MM.1S (cell line): ENCODE data around the gene ATE1.

ENCODE experiments used
- DNase-seq: peaks from one replicate; pipeline ENCODE4 v3.0.0-alpha.2; 2015
- H2AFZ ChIP-seq: fragments of 300-600 bp; sonication (generic); 2 replicates; pipeline ENCODE4 v1.6.0; 2016; ENCODE audit warnings: antibody characterized with exemption, low read length
- H3F3A ChIP-seq: fragments of 300-600 bp; sonication (generic); 2 replicates; pipeline ENCODE4 v1.6.1; 2016; ENCODE audit warnings: mild to moderate bottlenecking, antibody characterized with exemption, low read length, moderate library complexity, mixed read lengths; ENCODE audit not compliant: insufficient read depth
- H3K27ac ChIP-seq: fragments of 300-600 bp; sonication (generic); 2 replicates; pipeline ENCODE4 v1.5.1; 2016; ENCODE audit warnings: mild to moderate bottlenecking, low read length
- H3K27me3 ChIP-seq: fragments of 300-600 bp; sonication (generic); replicated peaks from 2 replicates; pipeline ENCODE4 v1.6.0; 2016; ENCODE audit warnings: low read length; ENCODE audit not compliant: insufficient read depth
- H3K36me3 ChIP-seq: fragments of 300-600 bp; sonication (generic); replicated peaks from 2 replicates; pipeline ENCODE4 v1.6.1; 2016; ENCODE audit warnings: mild to moderate bottlenecking, low read length, mixed read lengths; ENCODE audit not compliant: insufficient read depth
- H3K4me1 ChIP-seq: fragments of 300-600 bp; sonication (generic); 2 replicates; pipeline ENCODE4 v1.6.1; 2016; ENCODE audit warnings: low read length, mixed read lengths
- H3K4me2 ChIP-seq: fragments of 300-600 bp; sonication (generic); 2 replicates; pipeline ENCODE4 v1.6.0; 2016; ENCODE audit warnings: low read depth, low read length
- H3K4me3 ChIP-seq: fragments of 300-600 bp; sonication (generic); 2 replicates; pipeline ENCODE4 v1.5.1; 2016; ENCODE audit warnings: low read length, mixed read lengths
- H3K79me2 ChIP-seq: fragments of 300-600 bp; sonication (generic); 2 replicates; pipeline ENCODE4 v1.6.1; 2016; ENCODE audit warnings: mixed run types, low read length, mixed read lengths
- H3K9ac ChIP-seq: fragments of 300-600 bp; sonication (generic); 2 replicates; pipeline ENCODE4 v1.6.1; 2016; ENCODE audit warnings: low read length, mixed read lengths
- H3K9me2 ChIP-seq: fragments of 300-600 bp; sonication (generic); replicated peaks from 2 replicates; pipeline ENCODE4 v1.6.1; 2016; ENCODE audit warnings: mild to moderate bottlenecking, low read length, mixed read lengths; ENCODE audit not compliant: insufficient read depth
- H3K9me3 ChIP-seq: fragments of 300-600 bp; sonication (generic); replicated peaks from 2 replicates; pipeline ENCODE4 v1.6.1; 2016; ENCODE audit warnings: mild to moderate bottlenecking, low read length, mixed read lengths; ENCODE audit not compliant: insufficient read depth
- H4K20me1 ChIP-seq: fragments of 300-600 bp; sonication (generic); 2 replicates; pipeline ENCODE4 v1.6.1; 2016; ENCODE audit warnings: mild to moderate bottlenecking, low read length, moderate library complexity, mixed read lengths; ENCODE audit not compliant: insufficient read depth
- CTCF ChIP-seq: fragments of 300-600 bp; sonication (generic); IDR thresholded peaks from 2 replicates; pipeline ENCODE4 v1.5.1; 2016; ENCODE audit warnings: antibody characterized with exemption, low read length, mixed read lengths
- EZH2 ChIP-seq: fragments of 300-600 bp; sonication (generic); optimal IDR thresholded peaks from 2 replicates; pipeline ENCODE3; 2017; ENCODE audit warnings: low read depth, mild to moderate bottlenecking, antibody characterized with exemption, low read length, mixed read lengths
- EZH2phosphoT487 ChIP-seq: fragments of 300-600 bp; sonication (generic); IDR thresholded peaks from 2 replicates; pipeline ENCODE4 v1.6.1; 2018; ENCODE audit warnings: antibody characterized with exemption, low read length

Gene ATE1

GRCh38 chr10:121848082-121848481 is 79.7 kb downstream of the ATE1 start:
- H3K9ac ChIP-seq, result no peak overlapping the region
- H3K27me3 ChIP-seq, result no peaks in the 10 kb centered on the region
- no peak for DNase-seq
- H3K4me1 ChIP-seq, result peaks cover 22% of the 10 kb centered on the region
- no peak overlapping the region for H3K4me3 ChIP-seq
- no peaks in the 10 kb centered on the region for H3K79me2 ChIP-seq
- H3K9me3 ChIP-seq, result no peaks in the 10 kb centered on the region
- no peaks in the 10 kb centered on the region for H3K9me2 ChIP-seq
- no peak overlapping the region for H3K27ac ChIP-seq
- TF ChIP-seq EZH2phosphoT487 (no peak), CTCF (no peak), EZH2 (no peak)
- no peaks in the 10 kb centered on the region for H3K36me3 ChIP-seq
- H3F3A ChIP-seq, result peaks cover 17% of the 10 kb centered on the region
- no peak overlapping the region for H2AFZ ChIP-seq
- no peaks in the 10 kb centered on the region for H4K20me1 ChIP-seq
- H3K4me2 ChIP-seq, result no peak overlapping the region

- peak overlapping the region; percentile 64; the same call in 1 of the 2 replicates for H3K27ac ChIP-seq
- H3K9ac ChIP-seq, result no peak overlapping the region
- no peaks in the 10 kb centered on the region for H4K20me1 ChIP-seq
- TF ChIP-seq CTCF (no peak), EZH2 (no peak), EZH2phosphoT487 (no peak)
- no peaks in the 10 kb centered on the region for H3K36me3 ChIP-seq
- H3K9me3 ChIP-seq, result no peaks in the 10 kb centered on the region
- H3K4me3 ChIP-seq, result no peak overlapping the region
- peaks cover 22% of the 10 kb centered on the region for H3K4me1 ChIP-seq
- peaks cover 17% of the 10 kb centered on the region for H3F3A ChIP-seq
- H2AFZ ChIP-seq, result no peak overlapping the region
- H3K27me3 ChIP-seq, result no peaks in the 10 kb centered on the region
- no peaks in the 10 kb centered on the region for H3K79me2 ChIP-seq
- peak overlapping the region; percentile 53; the same call in 1 of the 2 replicates for H3K4me2 ChIP-seq
- H3K9me2 ChIP-seq, result no peaks in the 10 kb centered on the region
- no peak for DNase-seq
Observed at GRCh38 chr10:121846555-121846954, 81.3 kb downstream of the ATE1 start.

DNA sequence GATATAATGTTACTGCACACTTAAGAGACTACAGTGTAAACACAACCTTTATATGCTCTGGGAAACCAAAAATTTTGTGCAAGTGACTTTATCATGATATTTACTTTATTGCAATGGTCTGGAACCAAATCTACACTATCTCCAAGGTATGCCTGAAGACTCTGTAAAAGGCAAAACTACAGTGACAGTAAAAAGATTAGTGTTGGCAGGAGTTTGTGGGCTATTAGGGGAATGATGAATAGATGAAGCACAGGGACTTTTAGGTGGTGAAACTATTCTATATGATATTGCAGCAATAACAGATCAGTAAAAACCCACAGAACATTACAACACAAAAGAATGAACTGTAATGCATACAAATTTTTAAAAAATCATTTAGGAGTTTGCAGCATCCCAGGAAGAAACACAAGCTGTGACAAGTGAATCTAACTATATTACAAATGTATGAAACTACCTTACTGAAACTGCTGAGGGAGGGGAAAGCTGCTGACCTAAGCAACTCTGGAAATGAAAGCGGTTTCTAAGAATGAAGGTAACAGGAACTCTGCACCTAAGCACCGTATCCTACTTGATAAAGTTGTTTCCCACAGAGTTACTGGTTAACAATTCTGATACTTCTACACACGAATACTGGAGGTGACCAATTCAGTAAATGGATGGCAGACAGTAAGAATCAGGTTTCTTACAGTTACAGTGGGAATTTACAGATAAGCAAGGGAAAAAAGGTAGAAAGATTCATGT is 82.6 kb downstream of the ATE1 start:
- no peak for TF ChIP-seq CTCF
- no peak for TF ChIP-seq EZH2
- TF ChIP-seq EZH2phosphoT487, result no peak

More for the DNA sequence above, 82.6 kb downstream of the ATE1 start:
- no peaks in the 10 kb centered on the region for H3K9me3 ChIP-seq
- no peaks in the 10 kb centered on the region for H4K20me1 ChIP-seq
- no peak overlapping the region for H3K9ac ChIP-seq
- peak overlapping the region; percentile 64; the same call in 1 of the 2 replicates for H3K27ac ChIP-seq
- no peaks in the 10 kb centered on the region for H3K27me3 ChIP-seq
- H3K79me2 ChIP-seq, result no peaks in the 10 kb centered on the region
- no peak overlapping the region for H2AFZ ChIP-seq
- H3K9me2 ChIP-seq, result no peaks in the 10 kb centered on the region
- DNase-seq, result peak; percentile 91
- H3K4me3 ChIP-seq, result 0 out of 2 replicates have a peak overlapping the region, but pooled peaks have one; percentile 5
- H3K4me2 ChIP-seq, result peak overlapping the region; percentile 53
- peaks cover 17% of the 10 kb centered on the region for H3F3A ChIP-seq
- no peaks in the 10 kb centered on the region for H3K36me3 ChIP-seq
- peaks cover 22% of the 10 kb centered on the region for H3K4me1 ChIP-seq
